GM12878 (cell line): Measurements from ENCODE around the gene AGBL4.

Experiments
- CREM ChIP-seq: IDR thresholded peaks from 2 replicates; pipeline ENCODE4 v1.6.1; 2014; ENCODE audit warnings: antibody characterized with exemption, low read depth
- EZH2 ChIP-seq: IDR thresholded peaks from 2 replicates; pipeline ENCODE4 v1.6.1; 2012; ENCODE audit warnings: low read depth, mild to moderate bottlenecking, control low read depth, inconsistent platforms, low read length, borderline replicate concordance; ENCODE audit not compliant: control insufficient read depth
- GABPA ChIP-seq: IDR thresholded peaks from 2 replicates; pipeline ENCODE4 v1.6.1; 2014; ENCODE audit warnings: antibody characterized with exemption, low read depth, mild to moderate bottlenecking, inconsistent platforms
- IKZF1 ChIP-seq: fragments of 450-650 bp; conservative IDR thresholded peaks from 2 replicates; pipeline ENCODE4 v1.6.1; 2017; ENCODE audit warnings: antibody characterized with exemption, mild to moderate bottlenecking
- NRF1 ChIP-seq: conservative IDR thresholded peaks from 2 replicates; pipeline ENCODE4 v1.6.1; 2011; ENCODE audit warnings: mild to moderate bottlenecking, low read depth, low read length, improper control_type of control experiment
- POLR2A ChIP-seq: IDR thresholded peaks from 2 replicates; pipeline ENCODE4 v1.6.1; 2011; ENCODE audit warnings: low read depth, mild to moderate bottlenecking, low read length
- POLR2AphosphoS5 ChIP-seq: IDR thresholded peaks from 2 replicates; pipeline ENCODE4 v1.6.1; 2011; ENCODE audit warnings: mild to moderate bottlenecking, low read length, inconsistent platforms
- RAD21 ChIP-seq: IDR thresholded peaks from 2 replicates; pipeline ENCODE4 v1.6.1; 2011; ENCODE audit warnings: mild to moderate bottlenecking, low read depth, low read length, moderate library complexity; ENCODE audit not compliant: insufficient read depth
- SMAD1 ChIP-seq: fragments of 450-650 bp; IDR thresholded peaks from 2 replicates; pipeline ENCODE4 v1.6.1; 2018; ENCODE audit warnings: mild to moderate bottlenecking, low read depth; ENCODE audit not compliant: partially characterized antibody
- ZBTB4 ChIP-seq: fragments of 450-650 bp; formaldehyde crosslinking; IDR thresholded peaks from 2 replicates; pipeline ENCODE4 v1.4.0; 2022; ENCODE audit warnings: mild to moderate bottlenecking, moderate library complexity
- TF ChIP-seq, protein P1 (sequence below), 3 experiments: IDR thresholded peaks in 2 of 3; conservative IDR thresholded peaks in 1 of 3; 2 replicates each; pipeline ENCODE4 v1.5.1; 2011; ENCODE audit warnings: low read depth in 3 of 3, low read length in 3 of 3, mild to moderate bottlenecking in 3 of 3, control low read depth in 2 of 3, moderate library complexity in 2 of 3, inconsistent platforms in 1 of 3, mixed read lengths in 1 of 3; ENCODE audit not compliant: control insufficient read depth in 2 of 3, insufficient read depth in 1 of 3; ENCODE audit errors: extremely low read depth in 1 of 3
- TF ChIP-seq, protein P2 (sequence below): IDR thresholded peaks from 2 replicates; pipeline ENCODE4 v1.6.1; 2011; ENCODE audit warnings: low read depth, mild to moderate bottlenecking, low read length, moderate library complexity, borderline replicate concordance; ENCODE audit errors: extremely low read depth
- TF ChIP-seq, protein P3 (sequence below): IDR thresholded peaks from 2 replicates; pipeline ENCODE4 v1.6.1; 2012; ENCODE audit warnings: low read depth, low read length, improper control_type of control experiment

GRCh38 chr1:48761986-48762385, 1261.8 kb downstream of the AGBL4 start:
- TF ChIP-seq, protein P1, sequence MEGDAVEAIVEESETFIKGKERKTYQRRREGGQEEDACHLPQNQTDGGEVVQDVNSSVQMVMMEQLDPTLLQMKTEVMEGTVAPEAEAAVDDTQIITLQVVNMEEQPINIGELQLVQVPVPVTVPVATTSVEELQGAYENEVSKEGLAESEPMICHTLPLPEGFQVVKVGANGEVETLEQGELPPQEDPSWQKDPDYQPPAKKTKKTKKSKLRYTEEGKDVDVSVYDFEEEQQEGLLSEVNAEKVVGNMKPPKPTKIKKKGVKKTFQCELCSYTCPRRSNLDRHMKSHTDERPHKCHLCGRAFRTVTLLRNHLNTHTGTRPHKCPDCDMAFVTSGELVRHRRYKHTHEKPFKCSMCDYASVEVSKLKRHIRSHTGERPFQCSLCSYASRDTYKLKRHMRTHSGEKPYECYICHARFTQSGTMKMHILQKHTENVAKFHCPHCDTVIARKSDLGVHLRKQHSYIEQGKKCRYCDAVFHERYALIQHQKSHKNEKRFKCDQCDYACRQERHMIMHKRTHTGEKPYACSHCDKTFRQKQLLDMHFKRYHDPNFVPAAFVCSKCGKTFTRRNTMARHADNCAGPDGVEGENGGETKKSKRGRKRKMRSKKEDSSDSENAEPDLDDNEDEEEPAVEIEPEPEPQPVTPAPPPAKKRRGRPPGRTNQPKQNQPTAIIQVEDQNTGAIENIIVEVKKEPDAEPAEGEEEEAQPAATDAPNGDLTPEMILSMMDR (IDR thresholded peaks at IDR 0.05 in 2 of 3, conservative IDR thresholded peaks at IDR 0.05 in 1 of 3; ENCODE audit: control insufficient read depth in 2 of 3, extremely low read depth in 1 of 3, insufficient read depth in 1 of 3, low read depth in 3 of 3, low read length in 3 of 3): no peak
- TF ChIP-seq EZH2: no peak
- no peak for TF ChIP-seq POLR2A
- TF ChIP-seq SMAD1: no peak
- TF ChIP-seq RAD21: no peak
- TF ChIP-seq, protein P2, sequence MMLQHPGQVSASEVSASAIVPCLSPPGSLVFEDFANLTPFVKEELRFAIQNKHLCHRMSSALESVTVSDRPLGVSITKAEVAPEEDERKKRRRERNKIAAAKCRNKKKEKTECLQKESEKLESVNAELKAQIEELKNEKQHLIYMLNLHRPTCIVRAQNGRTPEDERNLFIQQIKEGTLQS: no peak
- no peak for TF ChIP-seq CREM
- no peak for TF ChIP-seq POLR2AphosphoS5
- TF ChIP-seq GABPA: no peak
- no peak for TF ChIP-seq IKZF1
- no peak for TF ChIP-seq ZBTB4 (CRISPR knock-in tag)
- TF ChIP-seq NRF1: no peak
- TF ChIP-seq, protein P3, sequence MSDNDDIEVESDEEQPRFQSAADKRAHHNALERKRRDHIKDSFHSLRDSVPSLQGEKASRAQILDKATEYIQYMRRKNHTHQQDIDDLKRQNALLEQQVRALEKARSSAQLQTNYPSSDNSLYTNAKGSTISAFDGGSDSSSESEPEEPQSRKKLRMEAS: no peak
